ENCODE results near the gene ZFP36L1.

ZFP36L1 gene

GRCh38 chr14:68815298-68816182, 22.7 kb upstream of the ZFP36L1 start:
- DNase-seq, result no peak

- DNase-seq, result peak; percentile 52
These were observed 21.9 kb upstream of the ZFP36L1 start for GRCh38 chr14:68814539-68815297.

GRCh38 chr14:68814238-68814538, 21.3 kb upstream of the ZFP36L1 start:
- no peak for DNase-seq

GRCh38 chr14:68813318-68813838, 20.5 kb upstream of the ZFP36L1 start:
- DNase-seq, result no peak

GRCh38 chr14:68811171-68811570, 18.3 kb upstream of the ZFP36L1 start:
- DNase-seq, result no peak

GRCh38 chr14:68810173-68811153, 17.6 kb upstream of the ZFP36L1 start:
- no peak for DNase-seq

- DNase-seq, result no peak
These were observed 16.7 kb upstream of the ZFP36L1 start for GRCh38 chr14:68809524-68809923.

GRCh38 chr14:68808696-68809480, 16.0 kb upstream of the ZFP36L1 start:
- DNase-seq, result no peak

- DNase-seq, result no peak
These were observed 15.1 kb upstream of the ZFP36L1 start for GRCh38 chr14:68807987-68808386.

- DNase-seq, result peak; percentile 90
These were observed 14.3 kb upstream of the ZFP36L1 start for GRCh38 chr14:68807148-68807600.

- DNase-seq, result no peak
These were observed 13.8 kb upstream of the ZFP36L1 start for GRCh38 chr14:68806526-68807147.

- no peak for DNase-seq
These were observed 12.5 kb upstream of the ZFP36L1 start for GRCh38 chr14:68805414-68805813.

- DNase-seq, result no peak
These were observed 8.8 kb upstream of the ZFP36L1 start for GRCh38 chr14:68801631-68802030.

GRCh38 chr14:68800953-68801352, 8.1 kb upstream of the ZFP36L1 start:
- no peak for DNase-seq

GRCh38 chr14:68800390-68800789, 7.5 kb upstream of the ZFP36L1 start:
- DNase-seq, result no peak

- no peak for DNase-seq
These were observed 5.8 kb upstream of the ZFP36L1 start for GRCh38 chr14:68798621-68799020.

GRCh38 chr14:68797121-68797670, 4.3 kb upstream of the ZFP36L1 start:
- no peak for DNase-seq

GRCh38 chr14:68796418-68797101, 3.7 kb upstream of the ZFP36L1 start:
- no peak for DNase-seq

- DNase-seq, result peak; percentile 66
These were observed 2.9 kb upstream of the ZFP36L1 start for GRCh38 chr14:68795597-68796417.
